GM19240 (cell line): Measurements from ENCODE around the gene LRRC1.

ENCODE experiments used
- DNase-seq: peaks from one replicate; pipeline ENCODE4 v3.0.0; 2011; ENCODE audit warnings: low spot score; ENCODE audit not compliant: insufficient read length

The LRRC1 gene

GRCh38 chr6:53956804-53957203 lies 162.0 kb downstream of the LRRC1 start:
- DNase-seq = no peak

GRCh38 chr6:53959717-53960116 lies 164.9 kb downstream of the LRRC1 start:
- DNase-seq = no peak

- DNase-seq = no peak
Measured at GRCh38 chr6:53960311-53960710, 165.5 kb downstream of the LRRC1 start.

- no peak for DNase-seq
Measured at GRCh38 chr6:53961679-53962370, 167.0 kb downstream of the LRRC1 start.

- DNase-seq = no peak
Measured at GRCh38 chr6:53962646-53963045, 167.8 kb downstream of the LRRC1 start.

GRCh38 chr6:53967415-53967814 lies 172.6 kb downstream of the LRRC1 start:
- DNase-seq = no peak
